CD14-positive monocyte (primary cell): Measurements from ENCODE around the gene ZDHHC14. TPM values are rescaled to one million over a fixed set of nuclear protein-coding genes. Genes with fewer than 3 reads are reported as not detected.

Experiments used
- DNase-seq, 3 donors: peaks; one replicate each; pipeline ENCODE4 v3.0.0-alpha.2; 2011 to 2022
- H2AFZ ChIP-seq: 2 replicates; pipeline ENCODE4 v1.6.0; 2012; ENCODE audit warnings: mild to moderate bottlenecking, low read depth, low read length, inconsistent platforms; ENCODE audit not compliant: insufficient read depth, poor library complexity, severe bottlenecking
- H3K27ac ChIP-seq, 2 donors: 1 replicate in 1 of 2; 2 replicates in 1 of 2; pipeline ENCODE4 v1.5.1; 2012 to 2013; ENCODE audit warnings: low read length in 2 of 2, control low read depth in 1 of 2, inconsistent platforms in 1 of 2, low read depth in 1 of 2, mild to moderate bottlenecking in 1 of 2
- H3K27me3 ChIP-seq, 2 donors: one replicate each; pipeline versions ENCODE4 v1.6.0 to v1.6.1; 2011 to 2013; ENCODE audit warnings: low read length in 2 of 2; ENCODE audit not compliant: control insufficient read depth in 2 of 2, insufficient read depth in 2 of 2
- H3K36me3 ChIP-seq, 2 donors: replicated peaks in 1 of 2; 1 replicate in 1 of 2; 2 replicates in 1 of 2; pipeline versions ENCODE4 v1.5.1 to v1.6.1; 2012 to 2013; ENCODE audit warnings: low read length in 2 of 2, control low read depth in 1 of 2, inconsistent platforms in 1 of 2, mild to moderate bottlenecking in 1 of 2; ENCODE audit not compliant: insufficient read depth in 2 of 2, control insufficient read depth in 1 of 2
- H3K4me1 ChIP-seq, 2 donors: 1 replicate in 1 of 2; 2 replicates in 1 of 2; pipeline versions ENCODE4 v1.5.1 to v1.6.1; 2012 to 2013; ENCODE audit warnings: low read length in 2 of 2, control low read depth in 1 of 2, inconsistent platforms in 1 of 2, mild to moderate bottlenecking in 1 of 2, moderate library complexity in 1 of 2; ENCODE audit not compliant: insufficient read depth in 2 of 2, control insufficient read depth in 1 of 2
- H3K4me2 ChIP-seq: replicated peaks from 2 replicates; pipeline ENCODE3; 2012; ENCODE audit warnings: low read length, moderate library complexity, mild to moderate bottlenecking; ENCODE audit not compliant: poor library complexity, severe bottlenecking; ENCODE audit errors: extremely low read depth
- H3K4me3 ChIP-seq, 3 experiments: fragments of 200-600 bp in 1 of 3; sonication (generic) in 1 of 3; replicated peaks in 1 of 3; 1 replicate in 2 of 3; 2 replicates in 1 of 3; pipeline ENCODE4 v1.5.1; 2011 to 2013; ENCODE audit warnings: low read length in 3 of 3, mild to moderate bottlenecking in 3 of 3, control low read depth in 2 of 3, low read depth in 2 of 3, inconsistent platforms in 1 of 3, moderate library complexity in 1 of 3
- H3K79me2 ChIP-seq: 2 replicates; pipeline ENCODE4 v1.6.0; 2012; ENCODE audit warnings: mild to moderate bottlenecking, control low read depth, inconsistent platforms, low read length, moderate library complexity; ENCODE audit not compliant: insufficient read depth
- H3K9ac ChIP-seq: 2 replicates; pipeline ENCODE4 v1.6.0; 2017; ENCODE audit warnings: low read length, mild to moderate bottlenecking; ENCODE audit not compliant: insufficient read depth, poor library complexity, severe bottlenecking
- H3K9me3 ChIP-seq, 2 donors: replicated peaks in 1 of 2; 1 replicate in 1 of 2; 2 replicates in 1 of 2; pipeline versions ENCODE4 v1.5.1 to v1.6.1; 2012 to 2013; ENCODE audit warnings: low read length in 2 of 2, control low read depth in 1 of 2; ENCODE audit not compliant: control insufficient read depth in 1 of 2, insufficient read depth in 1 of 2
- H4K20me1 ChIP-seq: 2 replicates; pipeline ENCODE4 v1.6.0; 2012; ENCODE audit warnings: mild to moderate bottlenecking, low read length, control low read depth, moderate library complexity; ENCODE audit not compliant: insufficient read depth
- H3K27ac Mint-ChIP-seq, 7 donors: one replicate each; pipeline ENCODE4 v1.8.0; 2020; ENCODE audit warnings: mild to moderate bottlenecking in 7 of 7, mixed read lengths in 7 of 7, moderate library complexity in 6 of 7, inconsistent platforms in 2 of 7
- H3K27me3 Mint-ChIP-seq, 3 donors: one replicate each; pipeline ENCODE4 v1.8.0; 2021 to 2022; ENCODE audit warnings: low read depth in 3 of 3, mild to moderate bottlenecking in 3 of 3, mixed read lengths in 3 of 3, moderate library complexity in 3 of 3, inconsistent platforms in 1 of 3
- H3K36me3 Mint-ChIP-seq, 2 donors: one replicate each; pipeline ENCODE4 v1.8.0; 2020; ENCODE audit warnings: mixed read lengths in 2 of 2, inconsistent platforms in 1 of 2, mild to moderate bottlenecking in 1 of 2
- H3K4me1 Mint-ChIP-seq: one replicate; pipeline ENCODE4 v1.8.0; 2020; ENCODE audit warnings: mild to moderate bottlenecking, mixed read lengths
- H3K4me3 Mint-ChIP-seq, 2 donors: one replicate each; pipeline ENCODE4 v1.8.0; 2020; ENCODE audit warnings: mild to moderate bottlenecking in 2 of 2, mixed read lengths in 2 of 2, moderate library complexity in 1 of 2
- H3K9me3 Mint-ChIP-seq, 7 donors: one replicate each; pipeline ENCODE4 v1.8.0; 2020 to 2022; ENCODE audit warnings: mixed read lengths in 7 of 7, mild to moderate bottlenecking in 6 of 7, moderate library complexity in 6 of 7, inconsistent platforms in 2 of 7
- CTCF ChIP-seq: fragments of 200-600 bp; IDR thresholded peaks from one replicate; pipeline ENCODE4 v1.8.0; 2022; ENCODE audit warnings: antibody characterized with exemption, mild to moderate bottlenecking
- WGBS: methylation state at CpG from one replicate; pipeline ENCODE4 v1.1.5; 2013; ENCODE audit warnings: missing lambda C conversion rate; ENCODE audit not compliant: insufficient coverage; 5-methylcytosine and 5-hydroxymethylcytosine counted together
- intact Hi-C, 2 donors: fragments of 100-400 bp; cut with micrococcal nuclease; formaldehyde crosslinking; loops; one replicate each; pipeline versions ENCODE4 v1.15.0 to v1.15.1; 2023
- polyA plus RNA-seq, 3 donors: library from polyadenylated mRNA; depleted of rRNA in 1 of 3; unstranded in 2 of 3; stranded (reverse) in 1 of 3; fragments of 300-500 nt in 2 of 3; fragments of >200 nt in 1 of 3; fragmentation: Illumina TruSeq in 2 of 3; gene quantifications; 1 replicate in 2 of 3; 2 replicates in 1 of 3; pipeline ENCODE4 v1.2.3, GENCODE V29; 2012 to 2021

ZDHHC14 gene
- polyA plus RNA-seq, 3 donors = 0.30 to 1.7 (median 0.93) TPM

DNA sequence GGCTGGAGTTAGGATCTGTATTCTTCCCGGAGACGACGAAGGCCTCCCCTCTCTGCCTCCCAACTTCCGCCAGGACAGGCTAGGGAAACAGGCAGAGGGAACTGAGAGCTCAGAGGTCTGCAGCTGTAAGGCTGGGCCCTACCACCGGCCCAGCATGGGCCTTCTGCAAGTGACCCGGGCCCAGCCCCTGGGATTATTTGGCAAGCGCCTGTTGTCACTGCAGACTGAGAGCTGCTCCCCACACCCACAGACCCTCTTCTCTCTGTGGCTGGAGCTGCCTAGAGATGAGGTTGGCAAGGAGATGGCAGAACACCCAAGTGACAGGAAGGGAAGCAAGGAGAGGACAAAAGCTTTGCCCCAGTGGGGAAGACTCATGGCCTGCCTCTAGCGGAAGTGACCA is 212.6 kb downstream of the ZDHHC14 start:
- WGBS = 96% methylated on average over 5 of the region's 8 CpGs
- no peak overlapping the region for H3K27ac Mint-ChIP-seq
- intact Hi-C loops = no loop called here

DNA sequence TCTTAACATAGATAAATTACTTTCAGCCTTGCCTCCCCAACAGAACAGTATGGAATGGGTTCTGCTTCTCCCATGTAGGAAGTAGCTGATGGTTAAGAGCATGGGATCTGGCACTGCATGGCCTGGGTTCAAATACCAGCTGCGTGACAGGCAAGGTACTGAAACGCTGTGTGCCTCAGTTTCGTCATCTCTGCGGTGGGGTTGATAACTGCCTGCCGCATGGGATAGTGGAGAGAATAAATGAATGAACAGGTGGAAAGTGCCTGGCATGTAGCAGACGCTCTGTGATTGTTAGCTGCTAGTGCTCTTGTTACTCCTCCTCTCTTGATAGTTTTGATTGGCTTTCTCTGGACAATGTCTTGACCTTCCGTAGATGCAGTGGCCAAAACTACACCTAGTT is 213.3 kb downstream of the ZDHHC14 start:
- intact Hi-C loops = no loop called here
- H3K27ac Mint-ChIP-seq = peak overlapping the region in 1 of 7 donors; percentile 46
- DNase-seq = no peak
- peaks cover 7% of the 10 kb centered on the region in 2 donors for H3K36me3 Mint-ChIP-seq
- H3K4me1 ChIP-seq = no peaks in the 10 kb centered on the region
- no peak for TF ChIP-seq CTCF
- H3K79me2 ChIP-seq = no peaks in the 10 kb centered on the region
- no peaks in the 10 kb centered on the region for H3K27me3 ChIP-seq
- no peak overlapping the region for H3K9ac ChIP-seq
- H3K27me3 Mint-ChIP-seq = peaks cover 0 to 5% (median 4%) of the 10 kb centered on the region in 3 donors
- no peak overlapping the region for H2AFZ ChIP-seq
- no peaks in the 10 kb centered on the region for H3K4me1 Mint-ChIP-seq
- H3K9me3 Mint-ChIP-seq = peaks cover 10 to 28% (median 19%) of the 10 kb centered on the region in 7 donors
- WGBS = 97% methylated on average over 7 of the region's 7 CpGs
- H3K4me3 Mint-ChIP-seq = no peak overlapping the region
- peaks cover 15 to 26% of the 10 kb centered on the region in 2 donors for H3K9me3 ChIP-seq
- no peaks in the 10 kb centered on the region for H3K36me3 ChIP-seq
- H3K4me2 ChIP-seq = no peak overlapping the region
- H3K27ac ChIP-seq = no peak overlapping the region
- no peak overlapping the region for H3K4me3 ChIP-seq
- H4K20me1 ChIP-seq = no peaks in the 10 kb centered on the region

More for the DNA sequence above, 212.6 kb downstream of the ZDHHC14 start:
- H3K27me3 Mint-ChIP-seq = peaks cover 0 to 5% (median 4%) of the 10 kb centered on the region in 3 donors
- Histone ChIP-seq H3K4me2 (no peak overlapping the region), H3K27me3 (no peaks in the 10 kb centered on the region), H3K27ac (no peak overlapping the region), H3K36me3 (no peaks in the 10 kb centered on the region), H2AFZ (no peak overlapping the region), H3K4me3 (no peak overlapping the region), H3K9me3 (peaks cover 22 to 33% of the 10 kb centered on the region in 2 donors), H3K4me1 (no peaks in the 10 kb centered on the region), H3K79me2 (no peaks in the 10 kb centered on the region), H3K9ac (no peak overlapping the region), H4K20me1 (no peaks in the 10 kb centered on the region)
- no peak for DNase-seq
- no peaks in the 10 kb centered on the region for H3K4me1 Mint-ChIP-seq
- H3K9me3 Mint-ChIP-seq = peaks cover 10 to 35% (median 26%) of the 10 kb centered on the region in 7 donors
- H3K36me3 Mint-ChIP-seq = peaks cover 5 to 7% of the 10 kb centered on the region in 2 donors
- TF ChIP-seq CTCF = no peak
- no peak overlapping the region for H3K4me3 Mint-ChIP-seq
